ENCODE data around the gene DDA1.

The DDA1 gene

GRCh38 chr19:17321655-17322489, 12.5 kb downstream of the DDA1 start:
- Histone ChIP-seq H3K9me3 (ENCODE audit: control insufficient read depth, low read length) (no peaks in the 10 kb centered on the region), H3K9ac (ENCODE audit: low read length) (no peak overlapping the region), H3K27me3 (ENCODE audit: control insufficient read depth, insufficient read depth, low read length) (no peaks in the 10 kb centered on the region), H3K4me1 (ENCODE audit: control insufficient read depth, insufficient read depth, low read length) (peaks cover 14% of the 10 kb centered on the region), H3K36me3 (ENCODE audit: control insufficient read depth, insufficient read depth, low read length) (no peaks in the 10 kb centered on the region), H3K4me3 (ENCODE audit: low read length) (no peak overlapping the region)

GRCh38 chr19:17322854-17323253, 13.5 kb downstream of the DDA1 start:
- H3K4me1 ChIP-seq (ENCODE audit: control insufficient read depth, insufficient read depth, low read length): peaks cover 14% of the 10 kb centered on the region
- no peaks in the 10 kb centered on the region for H3K9me3 ChIP-seq (ENCODE audit: control insufficient read depth, low read length)
- H3K4me3 ChIP-seq (ENCODE audit: low read length): no peak overlapping the region
- no peak overlapping the region for H3K9ac ChIP-seq (ENCODE audit: low read length)
- H3K36me3 ChIP-seq (ENCODE audit: control insufficient read depth, insufficient read depth, low read length): no peaks in the 10 kb centered on the region
- H3K27me3 ChIP-seq (ENCODE audit: control insufficient read depth, insufficient read depth, low read length): no peaks in the 10 kb centered on the region

- no peak overlapping the region for H3K9ac ChIP-seq (ENCODE audit: low read length)
- no peaks in the 10 kb centered on the region for H3K27me3 ChIP-seq (ENCODE audit: control insufficient read depth, insufficient read depth, low read length)
- no peak overlapping the region for H3K4me3 ChIP-seq (ENCODE audit: low read length)
- peaks cover 15% of the 10 kb centered on the region for H3K4me1 ChIP-seq (ENCODE audit: control insufficient read depth, insufficient read depth, low read length)
- no peaks in the 10 kb centered on the region for H3K9me3 ChIP-seq (ENCODE audit: control insufficient read depth, low read length)
- H3K36me3 ChIP-seq (ENCODE audit: control insufficient read depth, insufficient read depth, low read length): no peaks in the 10 kb centered on the region
These were observed 14.1 kb downstream of the DDA1 start for GRCh38 chr19:17323300-17323963.

GRCh38 chr19:17323964-17324332, 14.6 kb downstream of the DDA1 start:
- Histone ChIP-seq H3K36me3 (ENCODE audit: control insufficient read depth, insufficient read depth, low read length) (no peaks in the 10 kb centered on the region), H3K4me3 (ENCODE audit: low read length) (no peak overlapping the region), H3K4me1 (ENCODE audit: control insufficient read depth, insufficient read depth, low read length) (peaks cover 13% of the 10 kb centered on the region)

GRCh38 chr19:17324357-17325114, 15.2 kb downstream of the DDA1 start:
- H3K4me3 ChIP-seq (ENCODE audit: low read length): no peak overlapping the region
- H3K36me3 ChIP-seq (ENCODE audit: control insufficient read depth, insufficient read depth, low read length): no peaks in the 10 kb centered on the region
- H3K9me3 ChIP-seq (ENCODE audit: control insufficient read depth, low read length): no peaks in the 10 kb centered on the region
- H3K4me1 ChIP-seq (ENCODE audit: control insufficient read depth, insufficient read depth, low read length): peaks cover 18% of the 10 kb centered on the region
- H3K9ac ChIP-seq (ENCODE audit: low read length): no peak overlapping the region
- H3K27me3 ChIP-seq (ENCODE audit: control insufficient read depth, insufficient read depth, low read length): peaks cover 8% of the 10 kb centered on the region

More at GRCh38 chr19:17323964-17324332, 14.6 kb downstream of the DDA1 start:
- Histone ChIP-seq H3K9ac (ENCODE audit: low read length) (no peak overlapping the region), H3K27me3 (ENCODE audit: control insufficient read depth, insufficient read depth, low read length) (peaks cover 2% of the 10 kb centered on the region), H3K9me3 (ENCODE audit: control insufficient read depth, low read length) (no peaks in the 10 kb centered on the region)

- Histone ChIP-seq H3K9me3 (ENCODE audit: control insufficient read depth, low read length) (no peaks in the 10 kb centered on the region), H3K4me3 (ENCODE audit: low read length) (no peak overlapping the region), H3K4me1 (ENCODE audit: control insufficient read depth, insufficient read depth, low read length) (peaks cover 18% of the 10 kb centered on the region), H3K27me3 (ENCODE audit: control insufficient read depth, insufficient read depth, low read length) (peaks cover 14% of the 10 kb centered on the region), H3K36me3 (ENCODE audit: control insufficient read depth, insufficient read depth, low read length) (no peaks in the 10 kb centered on the region), H3K9ac (ENCODE audit: low read length) (no peak overlapping the region)
These were observed 15.8 kb downstream of the DDA1 start for GRCh38 chr19:17325133-17325532.

GRCh38 chr19:17325881-17326594, 16.7 kb downstream of the DDA1 start:
- Histone ChIP-seq H3K4me1 (ENCODE audit: control insufficient read depth, insufficient read depth, low read length) (peaks cover 18% of the 10 kb centered on the region), H3K27me3 (ENCODE audit: control insufficient read depth, insufficient read depth, low read length) (peaks cover 23% of the 10 kb centered on the region), H3K9me3 (ENCODE audit: control insufficient read depth, low read length) (no peaks in the 10 kb centered on the region), H3K36me3 (ENCODE audit: control insufficient read depth, insufficient read depth, low read length) (no peaks in the 10 kb centered on the region), H3K4me3 (ENCODE audit: low read length) (no peak overlapping the region), H3K9ac (ENCODE audit: low read length) (no peak overlapping the region)

GRCh38 chr19:17326595-17326966, 17.2 kb downstream of the DDA1 start:
- no peaks in the 10 kb centered on the region for H3K9me3 ChIP-seq (ENCODE audit: control insufficient read depth, low read length)
- no peak overlapping the region for H3K9ac ChIP-seq (ENCODE audit: low read length)
- no peaks in the 10 kb centered on the region for H3K36me3 ChIP-seq (ENCODE audit: control insufficient read depth, insufficient read depth, low read length)
- peaks cover 24% of the 10 kb centered on the region for H3K27me3 ChIP-seq (ENCODE audit: control insufficient read depth, insufficient read depth, low read length)
- peaks cover 18% of the 10 kb centered on the region for H3K4me1 ChIP-seq (ENCODE audit: control insufficient read depth, insufficient read depth, low read length)
- no peak overlapping the region for H3K4me3 ChIP-seq (ENCODE audit: low read length)

GRCh38 chr19:17327068-17327653, 17.8 kb downstream of the DDA1 start:
- H3K4me1 ChIP-seq (ENCODE audit: control insufficient read depth, insufficient read depth, low read length): peaks cover 18% of the 10 kb centered on the region
- no peaks in the 10 kb centered on the region for H3K36me3 ChIP-seq (ENCODE audit: control insufficient read depth, insufficient read depth, low read length)
- no peak overlapping the region for H3K9ac ChIP-seq (ENCODE audit: low read length)
- H3K9me3 ChIP-seq (ENCODE audit: control insufficient read depth, low read length): no peaks in the 10 kb centered on the region
- H3K27me3 ChIP-seq (ENCODE audit: control insufficient read depth, insufficient read depth, low read length): peaks cover 24% of the 10 kb centered on the region
- no peak overlapping the region for H3K4me3 ChIP-seq (ENCODE audit: low read length)

- H3K4me1 ChIP-seq (ENCODE audit: control insufficient read depth, insufficient read depth, low read length): peaks cover 18% of the 10 kb centered on the region
- H3K27me3 ChIP-seq (ENCODE audit: control insufficient read depth, insufficient read depth, low read length): peaks cover 24% of the 10 kb centered on the region
- peak overlapping the region; percentile 59 for H3K9ac ChIP-seq (ENCODE audit: low read length)
- no peak overlapping the region for H3K4me3 ChIP-seq (ENCODE audit: low read length)
- no peaks in the 10 kb centered on the region for H3K9me3 ChIP-seq (ENCODE audit: control insufficient read depth, low read length)
- no peaks in the 10 kb centered on the region for H3K36me3 ChIP-seq (ENCODE audit: control insufficient read depth, insufficient read depth, low read length)
These were observed 18.5 kb downstream of the DDA1 start for GRCh38 chr19:17327654-17328516.
